Caco-2 (cell line): Measurements from ENCODE around the gene CNTN5. TPM values are rescaled to one million over a fixed set of nuclear protein-coding genes. Genes with fewer than 3 reads are reported as not detected.

Experiments
- BruUV-seq: library from RNA; stranded (reverse); fragments of 400-500 nt; replicated peaks from 2 replicates; lab custom pipeline; 2021; lab: Mats Ljungman, UMichigan
- CTCF ChIA-PET: fragments of 300-600 bp; sonication (Branson Sonifier 250); formaldehyde crosslinking; loops from one replicate; lab custom pipeline; 2022; ENCODE audit warnings: antibody characterized with exemption; lab: Charles Lee
- POLR2A ChIA-PET: fragments of 300-600 bp; sonication (Branson Sonifier 250); formaldehyde crosslinking; loops from one replicate; lab custom pipeline; 2022; ENCODE audit warnings: antibody characterized with exemption; lab: Charles Lee
- DNase-seq, 2 experiments: peaks; one replicate each; pipeline versions ENCODE4 v3.0.0 to v3.0.0-alpha.2; 2020 to 2022
- H3K27me3 ChIP-seq: replicated peaks from 2 replicates; pipeline ENCODE4 v1.6.0; 2011; ENCODE audit warnings: low read length; ENCODE audit not compliant: control insufficient read depth, insufficient read depth
- H3K36me3 ChIP-seq: 2 replicates; pipeline ENCODE4 v1.5.1; 2011; ENCODE audit warnings: low read length; ENCODE audit not compliant: control insufficient read depth, insufficient read depth
- H3K4me1 ChIP-seq: fragments of 250-450 bp; sonication (Bioruptor Pico); 2 replicates; pipeline ENCODE4 v1.5.1; 2020; ENCODE audit warnings: mild to moderate bottlenecking
- H3K4me3 ChIP-seq: 2 replicates; pipeline ENCODE4 v1.5.1; 2011; ENCODE audit warnings: low read depth, mild to moderate bottlenecking, control low read depth, low read length
- H3K9me3 ChIP-seq: fragments of 250-450 bp; sonication (Bioruptor Pico); 2 replicates; pipeline ENCODE4 v1.5.1; 2020; ENCODE audit warnings: mild to moderate bottlenecking, moderate library complexity
- H3K27ac Mint-ChIP-seq: one replicate; pipeline ENCODE4 v1.8.0; 2022; ENCODE audit warnings: mixed read lengths; ENCODE audit not compliant: unreplicated experiment
- H3K27me3 Mint-ChIP-seq: one replicate; pipeline ENCODE4 v1.8.0; 2022; ENCODE audit warnings: mixed read lengths; ENCODE audit not compliant: insufficient read depth, unreplicated experiment
- H3K36me3 Mint-ChIP-seq: one replicate; pipeline ENCODE4 v1.8.0; 2022; ENCODE audit warnings: mild to moderate bottlenecking, mixed read lengths; ENCODE audit not compliant: insufficient read depth, unreplicated experiment
- H3K4me1 Mint-ChIP-seq: one replicate; pipeline ENCODE4 v1.8.0; 2022; ENCODE audit warnings: low read depth, mixed read lengths; ENCODE audit not compliant: unreplicated experiment
- H3K4me3 Mint-ChIP-seq: one replicate; pipeline ENCODE4 v1.8.0; 2022; ENCODE audit warnings: mild to moderate bottlenecking, moderate library complexity, mixed read lengths; ENCODE audit not compliant: unreplicated experiment
- H3K9me3 Mint-ChIP-seq: one replicate; pipeline ENCODE4 v1.8.0; 2022; ENCODE audit warnings: mixed read lengths; ENCODE audit not compliant: unreplicated experiment
- intact Hi-C: fragments of 100-400 bp; cut with micrococcal nuclease; formaldehyde crosslinking; loops from one replicate; pipeline ENCODE4 v1.10.0; 2022; ENCODE audit not compliant: unreplicated experiment
- total RNA-seq: library from RNA; stranded (reverse); gene quantifications from 2 replicates; pipeline ENCODE4 v1.2.3, GENCODE V29; 2022
- TF ChIP-seq, protein P1 (sequence below), 2 experiments: fragments of 200-600 bp in 1 of 2; IDR thresholded peaks; 1 replicate in 1 of 2; 2 replicates in 1 of 2; pipeline versions ENCODE4 v1.5.1 to v1.8.0; 2011 to 2022; ENCODE audit warnings: antibody characterized with exemption in 1 of 2, control low read depth in 1 of 2, inconsistent platforms in 1 of 2, low read depth in 1 of 2, low read length in 1 of 2, mild to moderate bottlenecking in 1 of 2, moderate library complexity in 1 of 2; ENCODE audit not compliant: insufficient read depth in 1 of 2, severe bottlenecking in 1 of 2, unreplicated experiment in 1 of 2

Gene CNTN5
- total RNA-seq, 1 experiment from 2014 or later = 1.00 TPM

GRCh38 chr11:99585606-99586005 lies 564.9 kb downstream of the CNTN5 start:
- Histone ChIP-seq H3K4me1 (no peaks in the 10 kb centered on the region), H3K27me3 (no peaks in the 10 kb centered on the region), H3K9me3 (no peaks in the 10 kb centered on the region), H3K36me3 (no peaks in the 10 kb centered on the region), H3K4me3 (no peak overlapping the region)
- Mint-ChIP-seq H3K36me3 (no peaks in the 10 kb centered on the region), H3K9me3 (peaks cover 11% of the 10 kb centered on the region), H3K4me3 (no peak overlapping the region), H3K27me3 (peaks cover 4% of the 10 kb centered on the region), H3K4me1 (peaks cover 5% of the 10 kb centered on the region), H3K27ac (no peak overlapping the region)
- ChIA-PET CTCF (no interaction called here), POLR2A (no interaction called here)
- TF ChIP-seq, protein P1, sequence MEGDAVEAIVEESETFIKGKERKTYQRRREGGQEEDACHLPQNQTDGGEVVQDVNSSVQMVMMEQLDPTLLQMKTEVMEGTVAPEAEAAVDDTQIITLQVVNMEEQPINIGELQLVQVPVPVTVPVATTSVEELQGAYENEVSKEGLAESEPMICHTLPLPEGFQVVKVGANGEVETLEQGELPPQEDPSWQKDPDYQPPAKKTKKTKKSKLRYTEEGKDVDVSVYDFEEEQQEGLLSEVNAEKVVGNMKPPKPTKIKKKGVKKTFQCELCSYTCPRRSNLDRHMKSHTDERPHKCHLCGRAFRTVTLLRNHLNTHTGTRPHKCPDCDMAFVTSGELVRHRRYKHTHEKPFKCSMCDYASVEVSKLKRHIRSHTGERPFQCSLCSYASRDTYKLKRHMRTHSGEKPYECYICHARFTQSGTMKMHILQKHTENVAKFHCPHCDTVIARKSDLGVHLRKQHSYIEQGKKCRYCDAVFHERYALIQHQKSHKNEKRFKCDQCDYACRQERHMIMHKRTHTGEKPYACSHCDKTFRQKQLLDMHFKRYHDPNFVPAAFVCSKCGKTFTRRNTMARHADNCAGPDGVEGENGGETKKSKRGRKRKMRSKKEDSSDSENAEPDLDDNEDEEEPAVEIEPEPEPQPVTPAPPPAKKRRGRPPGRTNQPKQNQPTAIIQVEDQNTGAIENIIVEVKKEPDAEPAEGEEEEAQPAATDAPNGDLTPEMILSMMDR (IDR thresholded peaks at IDR 0.05; ENCODE audit: insufficient read depth in 1 of 2, low read depth in 1 of 2, low read length in 1 of 2, severe bottlenecking in 1 of 2, unreplicated experiment in 1 of 2) = no peak
- DNase-seq = no peak
- no TSS peak for BruUV-seq
- intact Hi-C loops = no loop called here

DNA sequence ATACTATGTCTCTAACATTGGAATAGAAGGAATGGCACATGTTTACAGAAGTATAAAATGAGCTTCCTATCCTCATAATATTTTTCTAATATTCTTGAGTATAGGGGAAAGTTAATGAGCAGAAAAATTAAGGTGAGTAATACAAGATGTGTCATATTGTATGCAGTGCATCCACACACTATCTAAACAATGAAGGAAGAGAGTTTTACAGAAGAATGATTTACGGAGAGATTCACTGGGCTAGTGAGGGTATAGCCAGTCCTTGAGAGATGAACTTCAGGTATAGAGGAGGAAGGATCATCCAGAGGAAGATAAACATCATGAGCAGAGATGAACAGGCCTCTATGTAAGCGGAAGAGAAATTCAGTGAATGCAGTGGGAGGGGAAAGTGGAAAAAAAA lies 569.0 kb downstream of the CNTN5 start:
- no TSS peak for BruUV-seq
- DNase-seq = no peak
- Mint-ChIP-seq H3K4me1 (peaks cover 5% of the 10 kb centered on the region), H3K27me3 (peaks cover 4% of the 10 kb centered on the region), H3K36me3 (no peaks in the 10 kb centered on the region), H3K27ac (no peak overlapping the region), H3K4me3 (no peak overlapping the region), H3K9me3 (no peaks in the 10 kb centered on the region)
- CTCF ChIA-PET = no interaction called here
- intact Hi-C loops = no loop called here
- Histone ChIP-seq H3K4me3 (no peak overlapping the region), H3K27me3 (no peaks in the 10 kb centered on the region), H3K9me3 (no peaks in the 10 kb centered on the region), H3K4me1 (no peaks in the 10 kb centered on the region), H3K36me3 (no peaks in the 10 kb centered on the region)
- POLR2A ChIA-PET = no interaction called here
- TF ChIP-seq, protein P1 (IDR thresholded peaks at IDR 0.05; ENCODE audit: insufficient read depth in 1 of 2, low read depth in 1 of 2, low read length in 1 of 2, severe bottlenecking in 1 of 2, unreplicated experiment in 1 of 2) = no peak

DNA sequence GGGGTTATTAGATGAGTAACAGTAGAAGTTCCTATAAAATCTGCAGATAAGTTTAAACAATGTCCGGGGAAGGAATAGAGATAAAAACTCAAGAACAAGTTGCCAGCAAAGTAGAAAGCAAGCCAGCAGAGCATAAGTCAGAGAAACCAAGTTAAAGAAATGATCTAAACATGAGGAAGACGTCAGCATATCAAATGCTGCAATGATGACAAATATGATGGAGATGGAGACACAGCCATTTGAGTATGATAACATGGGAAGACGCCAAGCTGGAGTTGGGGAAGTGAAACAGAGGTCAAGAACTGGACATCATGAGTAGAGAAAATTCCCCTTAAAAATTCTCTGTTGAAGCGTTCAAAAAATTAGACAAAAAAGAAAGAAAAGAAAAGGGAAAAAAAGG lies 571.5 kb downstream of the CNTN5 start:
- no peaks in the 10 kb centered on the region for H3K9me3 ChIP-seq
- no peaks in the 10 kb centered on the region for H3K36me3 Mint-ChIP-seq
- intact Hi-C loops = no loop called here
- CTCF ChIA-PET = no interaction called here
- peaks cover 5% of the 10 kb centered on the region for H3K4me1 Mint-ChIP-seq
- peaks cover 4% of the 10 kb centered on the region for H3K27me3 Mint-ChIP-seq
- DNase-seq = no peak
- no peaks in the 10 kb centered on the region for H3K9me3 Mint-ChIP-seq
- H3K4me3 ChIP-seq = no peak overlapping the region
- no peak overlapping the region for H3K4me3 Mint-ChIP-seq
- no TSS peak for BruUV-seq
- no peak overlapping the region for H3K27ac Mint-ChIP-seq
- H3K27me3 ChIP-seq = no peaks in the 10 kb centered on the region
- H3K4me1 ChIP-seq = no peaks in the 10 kb centered on the region
- no peaks in the 10 kb centered on the region for H3K36me3 ChIP-seq
- TF ChIP-seq, protein P1 (IDR thresholded peaks at IDR 0.05; ENCODE audit: insufficient read depth in 1 of 2, low read depth in 1 of 2, low read length in 1 of 2, severe bottlenecking in 1 of 2, unreplicated experiment in 1 of 2) = no peak
- POLR2A ChIA-PET = no interaction called here
